ENCODE results near the gene VAT1L.

VAT1L gene

DNA sequence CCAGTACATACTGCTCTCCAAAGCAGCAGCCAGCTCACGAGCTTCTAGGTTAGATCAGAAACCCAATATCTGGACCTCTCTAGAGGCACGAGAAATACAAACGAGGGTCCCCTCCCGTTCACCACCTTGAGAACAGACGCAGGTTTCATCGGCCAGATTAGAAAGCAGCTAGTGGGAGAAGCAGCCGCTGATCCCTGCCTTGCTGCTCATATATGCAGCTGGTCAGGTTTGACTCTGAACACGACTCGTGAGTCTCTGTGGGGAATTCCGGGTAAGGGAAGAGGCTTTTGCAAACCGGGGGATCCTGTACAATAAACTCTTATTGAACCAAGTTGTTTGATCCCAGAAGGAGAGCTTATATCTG is 1.6 kb downstream of the VAT1L start:
- Histone ChIP-seq H3K36me3 (replicated peaks) (no peaks in the 10 kb centered on the region), H3K4me3 (ENCODE audit: low read depth, low read length) (no peak overlapping the region), H3K27ac (no peak overlapping the region), H3K27me3 (replicated peaks) (peaks cover 16% of the 10 kb centered on the region)
- no peak for DNase-seq
- TF ChIP-seq, protein P1, sequence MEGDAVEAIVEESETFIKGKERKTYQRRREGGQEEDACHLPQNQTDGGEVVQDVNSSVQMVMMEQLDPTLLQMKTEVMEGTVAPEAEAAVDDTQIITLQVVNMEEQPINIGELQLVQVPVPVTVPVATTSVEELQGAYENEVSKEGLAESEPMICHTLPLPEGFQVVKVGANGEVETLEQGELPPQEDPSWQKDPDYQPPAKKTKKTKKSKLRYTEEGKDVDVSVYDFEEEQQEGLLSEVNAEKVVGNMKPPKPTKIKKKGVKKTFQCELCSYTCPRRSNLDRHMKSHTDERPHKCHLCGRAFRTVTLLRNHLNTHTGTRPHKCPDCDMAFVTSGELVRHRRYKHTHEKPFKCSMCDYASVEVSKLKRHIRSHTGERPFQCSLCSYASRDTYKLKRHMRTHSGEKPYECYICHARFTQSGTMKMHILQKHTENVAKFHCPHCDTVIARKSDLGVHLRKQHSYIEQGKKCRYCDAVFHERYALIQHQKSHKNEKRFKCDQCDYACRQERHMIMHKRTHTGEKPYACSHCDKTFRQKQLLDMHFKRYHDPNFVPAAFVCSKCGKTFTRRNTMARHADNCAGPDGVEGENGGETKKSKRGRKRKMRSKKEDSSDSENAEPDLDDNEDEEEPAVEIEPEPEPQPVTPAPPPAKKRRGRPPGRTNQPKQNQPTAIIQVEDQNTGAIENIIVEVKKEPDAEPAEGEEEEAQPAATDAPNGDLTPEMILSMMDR (IDR thresholded peaks at IDR 0.05; ENCODE audit: low read depth, low read length, missing control alignments): no peak
- in situ Hi-C loops (cut with HindIII; ENCODE audit: low pct_ligation_motif_present, low sequenced_read_pairs): no loop called here

DNA sequence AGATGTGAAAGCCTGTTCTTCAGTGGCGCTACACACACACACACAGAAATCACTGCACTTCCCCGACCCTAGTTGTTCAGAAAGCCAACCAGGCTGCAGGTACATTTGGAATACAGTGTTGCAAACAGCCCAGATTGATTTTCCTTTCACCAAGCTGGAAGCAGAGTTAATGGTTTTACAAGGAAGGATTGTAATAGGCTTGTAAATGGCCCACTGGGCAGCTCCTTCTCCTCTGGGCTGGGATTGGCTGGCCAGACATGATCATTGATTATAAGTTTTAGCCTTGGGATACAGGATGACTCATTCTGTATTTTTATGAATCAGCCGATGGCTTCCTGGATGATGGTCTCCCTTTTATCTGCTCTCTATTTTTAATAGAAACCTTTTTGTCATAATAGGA is 2.5 kb downstream of the VAT1L start:
- no peak overlapping the region for H3K27ac ChIP-seq

DNA sequence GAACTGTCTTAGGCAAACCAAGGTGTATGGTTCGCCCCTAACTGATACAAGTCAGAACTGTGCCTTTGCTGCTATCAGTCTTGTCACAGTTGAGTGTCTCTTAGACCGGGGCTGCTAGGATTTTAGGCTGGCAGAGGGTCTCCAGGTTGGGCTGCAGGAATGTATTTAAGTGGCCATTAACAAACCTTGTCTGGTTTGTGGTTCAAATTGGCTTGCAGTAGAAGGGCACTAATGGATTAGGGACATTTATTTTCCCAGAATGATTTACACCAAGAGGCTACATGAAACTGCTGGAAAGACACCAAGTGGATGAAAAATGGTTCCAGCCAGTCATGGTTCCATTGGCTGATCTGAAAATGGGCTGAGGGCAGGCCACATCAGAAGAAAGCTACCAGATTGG is 5.1 kb downstream of the VAT1L start:
- TF ChIP-seq, protein P1 (IDR thresholded peaks at IDR 0.05; ENCODE audit: low read depth, low read length, missing control alignments): no peak
- Histone ChIP-seq H3K27me3 (replicated peaks) (peaks cover 16% of the 10 kb centered on the region), H3K36me3 (replicated peaks) (no peaks in the 10 kb centered on the region), H3K27ac (no peak overlapping the region), H3K4me3 (ENCODE audit: low read depth, low read length) (no peak overlapping the region)
- no peak for DNase-seq
- in situ Hi-C loops (cut with HindIII; ENCODE audit: low pct_ligation_motif_present, low sequenced_read_pairs): no loop called here

More for the DNA sequence above, 2.5 kb downstream of the VAT1L start:
- DNase-seq: no peak
- H3K27me3 ChIP-seq (replicated peaks): peaks cover 16% of the 10 kb centered on the region
- TF ChIP-seq, protein P1 (IDR thresholded peaks at IDR 0.05; ENCODE audit: low read depth, low read length, missing control alignments): no peak
- H3K4me3 ChIP-seq (ENCODE audit: low read depth, low read length): no peak overlapping the region
- H3K36me3 ChIP-seq (replicated peaks): no peaks in the 10 kb centered on the region
- in situ Hi-C loops (cut with HindIII; ENCODE audit: low pct_ligation_motif_present, low sequenced_read_pairs): no loop called here

DNA sequence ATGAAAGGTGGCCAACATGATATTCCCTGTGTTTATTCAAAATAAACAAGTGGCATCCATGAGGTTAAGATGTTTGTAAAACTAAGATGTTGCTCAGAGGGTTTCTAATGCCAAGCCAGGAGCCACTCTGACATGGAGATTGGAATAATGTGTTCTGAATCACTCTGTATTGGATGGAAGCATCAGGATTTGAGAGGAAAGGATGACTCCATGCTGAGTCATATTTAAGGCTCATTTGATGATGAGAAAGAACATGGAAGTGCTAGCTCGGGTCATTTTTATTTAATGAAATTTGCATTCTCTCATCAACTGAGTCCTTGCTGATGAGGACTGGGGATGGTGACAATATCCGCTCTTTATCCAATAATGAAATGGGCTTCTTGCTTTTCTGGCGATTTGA is 6.2 kb downstream of the VAT1L start:
- in situ Hi-C loops (cut with HindIII; ENCODE audit: low pct_ligation_motif_present, low sequenced_read_pairs): no loop called here
- Histone ChIP-seq H3K36me3 (replicated peaks) (no peaks in the 10 kb centered on the region), H3K4me3 (ENCODE audit: low read depth, low read length) (no peak overlapping the region), H3K27me3 (replicated peaks) (peaks cover 8% of the 10 kb centered on the region), H3K27ac (no peak overlapping the region)
- peak; percentile 35 for DNase-seq
- TF ChIP-seq, protein P1 (IDR thresholded peaks at IDR 0.05; ENCODE audit: low read depth, low read length, missing control alignments): no peak

DNA sequence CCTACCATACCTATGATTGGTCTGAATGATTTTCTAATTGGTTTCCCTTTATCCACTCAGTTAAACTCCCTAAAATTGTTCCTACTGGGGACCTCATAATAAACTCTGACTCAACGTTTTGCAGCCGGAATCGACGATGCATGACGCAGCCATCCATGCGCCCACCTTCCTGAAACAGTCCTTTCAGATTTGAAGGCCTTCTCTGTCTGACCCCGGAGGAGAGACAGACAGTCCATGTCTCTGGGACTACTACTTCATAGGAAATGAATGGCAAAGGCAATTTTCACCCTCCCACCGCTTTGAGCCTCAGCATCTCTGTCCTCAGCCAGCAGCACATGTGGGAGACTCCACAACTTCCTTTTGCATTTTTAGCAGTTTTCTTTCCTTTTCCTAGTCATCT is 13.5 kb downstream of the VAT1L start:
- Histone ChIP-seq H3K36me3 (replicated peaks) (no peaks in the 10 kb centered on the region), H3K27ac (no peak overlapping the region), H3K4me3 (ENCODE audit: low read depth, low read length) (no peak overlapping the region), H3K27me3 (replicated peaks) (no peaks in the 10 kb centered on the region)
- DNase-seq: no peak
- in situ Hi-C loops (cut with HindIII; ENCODE audit: low pct_ligation_motif_present, low sequenced_read_pairs): no loop called here
- TF ChIP-seq, protein P1 (IDR thresholded peaks at IDR 0.05; ENCODE audit: low read depth, low read length, missing control alignments): no peak

DNA sequence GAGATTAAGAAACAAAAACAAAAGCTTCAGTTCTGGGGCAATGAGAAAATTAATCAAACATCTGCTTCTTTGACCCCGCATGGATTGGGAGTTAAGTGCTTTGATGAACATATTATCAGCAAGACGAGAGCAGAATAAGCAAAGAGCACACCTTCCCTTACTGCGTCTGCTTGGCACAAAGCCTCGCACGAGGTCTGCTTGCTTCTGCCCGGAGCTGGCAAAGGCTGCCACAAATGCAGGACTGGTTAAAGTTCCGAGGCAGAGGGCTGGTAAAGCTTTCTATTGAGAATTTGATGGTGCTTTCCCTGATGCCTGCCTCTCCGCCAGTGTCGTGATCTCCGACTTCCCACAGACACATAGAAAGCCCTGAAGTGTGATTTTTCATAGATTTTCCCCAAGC is 17.0 kb downstream of the VAT1L start:
- no peak overlapping the region for H3K4me3 ChIP-seq (ENCODE audit: low read depth, low read length)
- in situ Hi-C loops (cut with HindIII; ENCODE audit: low pct_ligation_motif_present, low sequenced_read_pairs): no loop called here
- TF ChIP-seq, protein P1 (IDR thresholded peaks at IDR 0.05; ENCODE audit: low read depth, low read length, missing control alignments): no peak
- DNase-seq: no peak
- no peaks in the 10 kb centered on the region for H3K36me3 ChIP-seq (replicated peaks)
- no peak overlapping the region for H3K27ac ChIP-seq
- no peaks in the 10 kb centered on the region for H3K27me3 ChIP-seq (replicated peaks)

All from brain microvascular endothelial cell (primary cell).